Tibial nerve (tissue), 3 donors: ENCODE results near the gene VPS13D.
"Not testable (repeated sequence)": the region's sequence is repeated elsewhere in the genome, so short reads cannot be mapped to it uniquely, and the experiment has no call there.

Source experiments
- CTCF ChIP-seq, 5 experiments: fragments of 200-600 bp in 3 of 5; fragments of 450-650 bp in 2 of 5; sonication (generic) in 3 of 5; IDR thresholded peaks; one replicate each; pipeline ENCODE4 v1.5.1; 2016 to 2019; ENCODE audit warnings: antibody characterized with exemption in 5 of 5, mild to moderate bottlenecking in 3 of 5, moderate library complexity in 2 of 5
- POLR2A ChIP-seq, 2 donors: fragments of 450-650 bp; IDR thresholded peaks; one replicate each; pipeline ENCODE4 v1.6.1; 2017; ENCODE audit warnings: antibody characterized with exemption in 2 of 2, mild to moderate bottlenecking in 2 of 2, moderate library complexity in 2 of 2

GRCh38 chr1:12324973-12325372, 95.1 kb downstream of the VPS13D start:
- not testable (repeated sequence) for TF ChIP-seq CTCF, POLR2A (IDR thresholded peaks at IDR 0.05)
